AG09319 (cell line): ENCODE measurements around the gene TMEM217.
"Not testable (repeated sequence)": the region's sequence is repeated elsewhere in the genome, so short reads cannot be mapped to it uniquely, and the experiment has no call there.

ENCODE experiments used
- DNase-seq: peaks from one replicate; pipeline ENCODE4 v3.0.0-alpha.2; 2010; ENCODE audit warnings: low read depth; ENCODE audit errors: extremely low read depth
- TF ChIP-seq, protein P1 (sequence below): IDR thresholded peaks from 2 replicates; pipeline ENCODE4 v1.5.1; 2011; ENCODE audit warnings: low read depth, mild to moderate bottlenecking, inconsistent platforms, low read length, moderate library complexity

TMEM217 gene

DNA sequence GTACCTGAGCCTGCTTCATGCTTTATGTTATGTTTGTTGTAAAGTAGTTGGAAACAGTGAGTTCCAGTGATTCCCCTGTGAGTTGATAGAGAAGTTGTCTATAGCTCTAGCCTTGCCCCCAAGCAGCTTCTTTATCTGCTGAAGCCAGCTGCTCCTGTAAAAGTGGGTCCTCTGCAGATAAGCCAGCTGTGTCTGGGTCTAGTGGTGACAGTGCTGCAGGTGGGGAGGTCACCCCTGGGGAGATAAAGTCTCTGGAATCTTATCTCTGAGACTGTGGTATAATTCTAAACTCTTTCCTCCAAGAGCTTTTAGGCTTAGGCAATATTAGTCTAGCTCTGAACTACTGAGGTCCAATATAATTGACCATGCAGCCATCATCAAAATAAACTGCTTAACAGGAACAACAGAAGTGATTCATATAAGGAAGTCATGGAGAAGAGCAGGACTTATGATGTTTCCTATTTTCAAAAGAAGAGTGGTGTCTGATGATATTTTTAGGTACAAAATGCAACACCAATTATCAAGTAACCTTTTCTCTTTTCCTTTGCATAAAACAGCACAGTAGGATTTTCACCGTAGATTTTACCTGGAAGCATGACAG lies 44.2 kb upstream of the TMEM217 start:
- DNase-seq = no peak
- TF ChIP-seq, protein P1, sequence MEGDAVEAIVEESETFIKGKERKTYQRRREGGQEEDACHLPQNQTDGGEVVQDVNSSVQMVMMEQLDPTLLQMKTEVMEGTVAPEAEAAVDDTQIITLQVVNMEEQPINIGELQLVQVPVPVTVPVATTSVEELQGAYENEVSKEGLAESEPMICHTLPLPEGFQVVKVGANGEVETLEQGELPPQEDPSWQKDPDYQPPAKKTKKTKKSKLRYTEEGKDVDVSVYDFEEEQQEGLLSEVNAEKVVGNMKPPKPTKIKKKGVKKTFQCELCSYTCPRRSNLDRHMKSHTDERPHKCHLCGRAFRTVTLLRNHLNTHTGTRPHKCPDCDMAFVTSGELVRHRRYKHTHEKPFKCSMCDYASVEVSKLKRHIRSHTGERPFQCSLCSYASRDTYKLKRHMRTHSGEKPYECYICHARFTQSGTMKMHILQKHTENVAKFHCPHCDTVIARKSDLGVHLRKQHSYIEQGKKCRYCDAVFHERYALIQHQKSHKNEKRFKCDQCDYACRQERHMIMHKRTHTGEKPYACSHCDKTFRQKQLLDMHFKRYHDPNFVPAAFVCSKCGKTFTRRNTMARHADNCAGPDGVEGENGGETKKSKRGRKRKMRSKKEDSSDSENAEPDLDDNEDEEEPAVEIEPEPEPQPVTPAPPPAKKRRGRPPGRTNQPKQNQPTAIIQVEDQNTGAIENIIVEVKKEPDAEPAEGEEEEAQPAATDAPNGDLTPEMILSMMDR = no peak

DNA sequence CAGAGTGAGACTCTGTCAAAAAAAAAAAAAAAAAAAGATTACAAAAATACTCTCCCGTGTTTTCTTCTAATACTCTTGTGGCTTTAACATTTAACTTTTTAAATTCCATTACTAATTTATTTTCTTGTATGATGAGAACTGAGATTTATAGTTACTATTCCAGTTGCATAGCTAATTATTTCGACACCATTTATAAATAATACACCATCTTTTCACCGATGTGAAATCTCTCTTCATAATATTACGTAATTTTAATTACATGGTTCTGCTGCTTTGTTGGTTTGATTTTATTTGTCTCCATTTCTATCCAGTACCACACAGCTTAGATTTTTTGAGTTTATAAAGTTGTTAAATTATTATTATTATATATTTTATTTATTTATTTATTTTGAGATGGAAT lies 42.0 kb upstream of the TMEM217 start:
- DNase-seq = no peak
- TF ChIP-seq, protein P1 = no peak

DNA sequence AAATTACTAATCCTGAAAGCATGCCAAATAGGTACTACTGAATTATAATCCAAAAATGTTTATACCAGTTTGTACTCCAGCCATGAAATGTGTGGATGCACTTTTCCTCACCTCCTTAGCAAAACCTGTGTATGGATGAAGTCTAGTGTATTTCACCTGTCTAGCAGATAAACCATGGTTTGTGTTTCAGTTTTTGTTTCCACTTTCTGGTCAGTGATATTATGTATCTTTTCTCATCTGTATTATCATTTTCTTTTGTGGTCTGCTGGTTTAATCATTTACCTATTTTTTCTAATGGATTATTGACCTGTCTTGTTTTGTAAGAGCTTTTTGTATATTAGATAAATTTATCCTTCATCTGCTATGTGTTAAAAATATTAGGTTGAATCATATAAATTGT lies 41.0 kb upstream of the TMEM217 start:
- TF ChIP-seq, protein P1 = no peak

DNA sequence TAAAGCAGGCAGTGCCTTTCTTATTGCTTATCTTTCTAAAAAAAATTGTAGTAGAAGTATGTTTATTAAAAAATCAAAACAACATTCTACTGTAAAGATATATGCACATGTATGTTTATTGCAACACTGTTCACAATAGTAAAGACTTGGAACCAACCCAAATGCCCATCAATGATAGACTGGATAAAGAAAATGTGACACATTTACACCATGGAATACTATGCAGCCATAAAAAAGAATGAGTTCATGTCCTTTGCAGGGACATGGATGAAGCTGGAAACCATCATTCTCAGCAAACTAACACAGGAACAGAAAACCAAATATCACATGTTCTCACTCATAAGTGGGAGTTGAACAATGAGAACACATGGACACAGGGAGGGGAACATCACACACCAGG lies 39.7 kb upstream of the TMEM217 start:
- DNase-seq = not testable (repeated sequence)

More for the DNA sequence above, 41.0 kb upstream of the TMEM217 start:
- no peak for DNase-seq

DNA sequence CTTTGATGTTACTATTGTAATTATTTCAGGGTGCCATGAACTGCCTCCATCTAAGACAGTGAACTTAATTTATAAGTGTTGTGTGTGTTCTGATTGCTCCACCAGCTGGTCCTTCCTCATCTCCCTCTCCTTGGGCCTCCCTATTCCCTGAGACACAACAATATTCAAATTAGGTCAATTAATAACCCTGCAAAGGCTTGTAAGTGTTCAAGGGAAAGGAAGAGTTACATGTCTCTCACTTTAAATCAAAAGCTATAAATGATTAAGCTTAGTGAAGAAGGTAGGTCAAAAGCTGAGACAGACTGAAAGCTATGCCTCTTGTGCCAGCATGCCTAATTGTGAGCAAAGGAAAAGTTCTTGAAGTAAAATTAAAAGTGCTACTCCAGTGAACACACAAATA lies 35.5 kb upstream of the TMEM217 start:
- TF ChIP-seq, protein P1 = no peak
- no peak for DNase-seq

DNA sequence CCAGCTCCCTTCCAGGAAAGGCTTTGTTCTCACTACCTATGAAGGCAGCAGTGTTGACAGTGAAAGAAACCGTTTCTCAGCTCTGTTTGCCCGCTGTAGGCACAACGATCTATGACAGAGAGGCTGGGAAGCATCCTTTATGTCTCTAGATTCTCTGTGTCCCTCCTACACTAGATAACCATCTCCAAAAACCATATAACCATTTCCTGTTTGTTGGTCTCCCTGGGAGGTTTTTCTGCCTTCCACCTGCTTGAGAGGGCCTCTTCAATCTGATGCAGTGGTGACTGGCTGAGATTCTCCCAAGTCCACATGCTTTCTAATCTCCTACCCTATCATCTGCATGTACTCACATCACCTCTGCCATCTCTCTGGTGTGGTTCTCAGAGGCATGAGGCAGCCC lies 32.0 kb upstream of the TMEM217 start:
- no peak for DNase-seq
- TF ChIP-seq, protein P1 = no peak

DNA sequence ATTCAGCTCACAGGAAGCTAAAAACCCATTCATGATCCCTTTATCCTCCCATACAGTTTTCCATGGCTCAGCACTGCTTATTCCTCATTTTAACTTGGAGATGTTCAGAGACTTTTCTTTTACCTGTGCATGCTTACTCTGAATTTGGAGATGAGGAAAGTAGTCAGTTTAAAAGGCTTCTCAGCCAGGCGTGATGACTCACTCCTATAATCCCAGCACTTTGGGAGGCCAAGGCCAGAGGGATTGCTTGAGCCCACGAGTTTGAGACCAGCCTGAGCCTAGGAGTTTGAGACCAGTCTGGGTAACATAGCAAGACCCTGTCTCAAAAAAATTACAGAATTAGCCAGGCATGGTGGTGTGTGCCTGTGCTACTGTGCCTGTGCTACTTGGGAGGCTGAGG lies 30.3 kb upstream of the TMEM217 start:
- TF ChIP-seq, protein P1 = no peak
- no peak for DNase-seq

DNA sequence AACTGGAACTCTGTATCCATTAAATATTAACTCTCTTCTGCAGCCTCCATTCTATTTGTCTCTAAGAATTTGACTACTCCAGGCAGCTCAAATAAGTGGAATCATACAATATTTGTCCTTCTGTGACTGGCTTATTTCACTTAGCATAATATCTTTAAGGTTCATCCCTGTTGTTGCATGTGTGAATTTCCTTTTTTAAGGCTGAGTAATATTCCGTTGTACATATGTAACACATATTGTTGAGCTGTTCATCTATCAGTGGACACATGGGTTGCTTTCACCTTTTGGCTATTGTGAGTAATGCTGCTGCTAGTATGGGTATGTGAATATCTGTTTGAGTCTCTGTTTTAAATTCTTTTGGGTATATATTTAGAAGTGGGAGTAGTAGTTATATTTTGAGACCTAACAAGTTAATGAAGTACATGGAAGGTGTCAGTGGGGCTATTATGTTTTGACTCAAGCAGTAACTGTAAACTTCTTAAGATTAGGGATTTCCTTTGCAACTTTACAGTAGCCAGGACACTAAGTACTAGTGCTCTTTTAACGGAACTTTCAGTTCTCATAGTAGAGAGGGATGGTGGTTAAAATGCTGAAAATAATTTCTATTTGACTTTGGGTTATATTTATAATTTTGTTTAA lies 29.7 kb upstream of the TMEM217 start:
- DNase-seq = no peak
- TF ChIP-seq, protein P1 = no peak
